H1 (cell line): ENCODE data around the gene NXT1.

Source experiments
- CREB1 ChIP-seq: IDR thresholded peaks from 2 replicates; pipeline ENCODE4 v1.6.1; 2012; ENCODE audit warnings: inconsistent platforms
- EGR1 ChIP-seq: IDR thresholded peaks from 2 replicates; pipeline ENCODE4 v1.6.1; 2011; ENCODE audit warnings: low read depth, low read length, borderline replicate concordance
- EP300 ChIP-seq, 2 experiments: IDR thresholded peaks; 1 replicate in 1 of 2; 2 replicates in 1 of 2; pipeline ENCODE4 v1.6.1; 2011 to 2012; ENCODE audit warnings: low read depth in 2 of 2, low read length in 2 of 2, mild to moderate bottlenecking in 2 of 2, borderline replicate concordance in 1 of 2, inconsistent platforms in 1 of 2, moderate library complexity in 1 of 2
- EZH2 ChIP-seq: fragments of 200-600 bp; sonication (generic); IDR thresholded peaks from 2 replicates; pipeline ENCODE4 v1.7.1; 2012; ENCODE audit warnings: low read depth, mild to moderate bottlenecking, moderate library complexity, low read length, inconsistent platforms; ENCODE audit not compliant: severe bottlenecking
- HDAC2 ChIP-seq, 2 experiments: fragments of 300-600 bp in 1 of 2; sonication (generic) in 1 of 2; IDR thresholded peaks; 2 replicates each; pipeline ENCODE4 v1.6.1; 2011 to 2012; ENCODE audit warnings: low read depth in 2 of 2, low read length in 2 of 2, mild to moderate bottlenecking in 2 of 2, moderate library complexity in 2 of 2, borderline replicate concordance in 1 of 2, inconsistent platforms in 1 of 2
- NRF1 ChIP-seq: IDR thresholded peaks from 2 replicates; pipeline ENCODE4 v1.6.1; 2011; ENCODE audit warnings: mild to moderate bottlenecking, low read depth, low read length, improper control_type of control experiment
- POU5F1 ChIP-seq: IDR thresholded peaks from 2 replicates; pipeline ENCODE4 v1.6.1; 2011; ENCODE audit warnings: low read depth, mild to moderate bottlenecking, low read length, moderate library complexity
- RAD21 ChIP-seq, 2 experiments: IDR thresholded peaks in 1 of 2; conservative IDR thresholded peaks in 1 of 2; 2 replicates each; pipeline ENCODE4 v1.6.1; 2011; ENCODE audit warnings: low read depth in 2 of 2, low read length in 2 of 2, improper control_type of control experiment in 1 of 2, inconsistent platforms in 1 of 2, mild to moderate bottlenecking in 1 of 2, moderate library complexity in 1 of 2
- TF ChIP-seq, protein P1 (sequence below): IDR thresholded peaks from 2 replicates; pipeline ENCODE4 v1.6.1; 2012; ENCODE audit warnings: inconsistent platforms
- TF ChIP-seq, protein P2 (sequence below), 3 experiments: IDR thresholded peaks; 1 replicate in 2 of 3; 2 replicates in 1 of 3; pipeline versions ENCODE4 v1.5.1 to v1.6.1; 2011; ENCODE audit warnings: low read length in 3 of 3, mild to moderate bottlenecking in 3 of 3, inconsistent platforms in 2 of 3, low read depth in 1 of 3, moderate library complexity in 1 of 3; ENCODE audit not compliant: insufficient read depth in 1 of 3; ENCODE audit errors: control extremely low read depth in 1 of 3

DNA sequence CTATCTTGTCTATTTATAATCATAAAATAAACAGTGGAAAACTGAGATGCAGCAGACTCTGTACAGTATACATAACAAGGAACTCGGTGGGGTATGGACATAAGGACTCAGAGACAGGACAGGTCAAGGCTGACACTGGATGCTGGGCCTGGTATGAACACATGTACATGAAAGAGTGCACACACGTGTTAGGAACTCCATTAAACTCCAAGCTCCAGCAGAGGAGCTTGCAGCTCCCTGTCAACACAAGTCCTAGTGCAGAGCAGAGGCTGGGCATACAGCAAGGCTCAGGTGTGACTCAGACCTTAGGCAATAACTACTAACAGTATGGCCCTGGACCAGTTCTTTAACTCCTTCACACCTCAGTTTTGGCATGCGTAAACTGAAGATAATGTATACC, 53.6 kb downstream of the NXT1 start:
- TF ChIP-seq, protein P1, sequence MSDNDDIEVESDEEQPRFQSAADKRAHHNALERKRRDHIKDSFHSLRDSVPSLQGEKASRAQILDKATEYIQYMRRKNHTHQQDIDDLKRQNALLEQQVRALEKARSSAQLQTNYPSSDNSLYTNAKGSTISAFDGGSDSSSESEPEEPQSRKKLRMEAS = no peak
- TF ChIP-seq NRF1 (no peak), HDAC2 (IDR thresholded peaks at IDR 0.05; ENCODE audit: borderline replicate concordance in 1 of 2, low read depth in 2 of 2, low read length in 2 of 2) (no peak), RAD21 (IDR thresholded peaks at IDR 0.05 in 1 of 2, conservative IDR thresholded peaks at IDR 0.05 in 1 of 2; ENCODE audit: low read depth in 2 of 2, low read length in 2 of 2) (no peak), CREB1 (no peak), EGR1 (no peak), EP300 (IDR thresholded peaks at IDR 0.05; ENCODE audit: borderline replicate concordance in 1 of 2, low read depth in 2 of 2, low read length in 2 of 2) (no peak), POU5F1 (no peak), EZH2 (no peak)
- TF ChIP-seq, protein P2, sequence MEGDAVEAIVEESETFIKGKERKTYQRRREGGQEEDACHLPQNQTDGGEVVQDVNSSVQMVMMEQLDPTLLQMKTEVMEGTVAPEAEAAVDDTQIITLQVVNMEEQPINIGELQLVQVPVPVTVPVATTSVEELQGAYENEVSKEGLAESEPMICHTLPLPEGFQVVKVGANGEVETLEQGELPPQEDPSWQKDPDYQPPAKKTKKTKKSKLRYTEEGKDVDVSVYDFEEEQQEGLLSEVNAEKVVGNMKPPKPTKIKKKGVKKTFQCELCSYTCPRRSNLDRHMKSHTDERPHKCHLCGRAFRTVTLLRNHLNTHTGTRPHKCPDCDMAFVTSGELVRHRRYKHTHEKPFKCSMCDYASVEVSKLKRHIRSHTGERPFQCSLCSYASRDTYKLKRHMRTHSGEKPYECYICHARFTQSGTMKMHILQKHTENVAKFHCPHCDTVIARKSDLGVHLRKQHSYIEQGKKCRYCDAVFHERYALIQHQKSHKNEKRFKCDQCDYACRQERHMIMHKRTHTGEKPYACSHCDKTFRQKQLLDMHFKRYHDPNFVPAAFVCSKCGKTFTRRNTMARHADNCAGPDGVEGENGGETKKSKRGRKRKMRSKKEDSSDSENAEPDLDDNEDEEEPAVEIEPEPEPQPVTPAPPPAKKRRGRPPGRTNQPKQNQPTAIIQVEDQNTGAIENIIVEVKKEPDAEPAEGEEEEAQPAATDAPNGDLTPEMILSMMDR (IDR thresholded peaks at IDR 0.05; ENCODE audit: control extremely low read depth in 1 of 3, insufficient read depth in 1 of 3, low read depth in 1 of 3, low read length in 3 of 3) = no peak
